HG03520 (cell line): ENCODE data around the gene CHD3.
A peak's percentile ranks its signal among the peaks of the same experiment; 100 is the strongest.
"Not testable (repeated sequence)": the region's sequence is repeated elsewhere in the genome, so short reads cannot be mapped to it uniquely, and the experiment has no call there.

Experiments
- ATAC-seq: cut with Tn5 transposase; IDR thresholded peaks from one replicate; pipeline ENCODE4 v1.9.1; 2021; ENCODE audit warnings: mild to moderate bottlenecking, moderate library complexity; ENCODE audit not compliant: unreplicated experiment

Gene CHD3

GRCh38 chr17:7930841-7931631 is 42.4 kb downstream of the CHD3 start:
- ATAC-seq, result no peak

DNA sequence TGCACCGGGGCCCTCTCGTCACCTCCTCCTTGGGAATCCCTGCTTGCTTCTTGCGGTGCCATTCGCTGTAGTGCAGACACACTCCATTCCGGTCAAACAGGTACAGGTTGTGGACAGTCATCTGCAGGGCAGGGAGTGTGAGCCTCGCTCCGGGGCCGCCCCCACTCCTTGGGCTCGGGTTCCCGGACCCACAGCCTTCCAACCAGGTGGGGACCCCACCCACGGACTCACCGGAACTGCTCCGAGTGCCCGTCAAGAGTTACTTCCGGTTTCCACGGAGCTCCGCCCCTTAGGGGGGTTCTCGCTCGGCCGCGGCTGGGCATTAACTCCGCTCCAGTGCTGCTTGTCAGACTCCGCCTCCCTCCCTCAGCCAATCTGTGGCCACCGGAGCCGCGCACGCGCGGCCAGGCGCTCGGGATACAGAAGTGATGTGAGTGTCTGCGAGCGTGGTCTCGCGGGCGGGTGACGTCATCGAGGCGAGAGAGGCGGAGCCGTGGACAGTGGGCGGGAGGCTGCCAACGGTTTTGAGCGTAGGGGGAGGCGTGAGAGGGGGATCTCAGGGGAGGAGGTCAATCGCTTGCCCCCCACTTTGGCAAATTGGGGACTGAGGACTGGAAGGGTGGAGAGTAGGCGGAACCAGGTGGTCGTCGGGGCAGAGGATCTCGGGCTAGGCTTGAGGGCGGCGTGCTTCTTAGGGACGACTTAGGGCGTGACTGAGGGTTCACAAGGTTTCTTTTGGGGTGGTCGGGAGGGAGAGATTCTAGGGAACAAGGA is 43.3 kb downstream of the CHD3 start, which contains the start of the genes CNTROB and TRAPPC1:
CNTROB (plus strand) TSS at position 498 of the 774 bp plus-strand sequence. CDS start 874 bp downstream, outside the sequence.
TRAPPC1 (minus strand) TSS at position 238 of the 774 bp plus-strand sequence; CDS start at position 121, 117 bp downstream.
- ATAC-seq, result peak; percentile 89

DNA sequence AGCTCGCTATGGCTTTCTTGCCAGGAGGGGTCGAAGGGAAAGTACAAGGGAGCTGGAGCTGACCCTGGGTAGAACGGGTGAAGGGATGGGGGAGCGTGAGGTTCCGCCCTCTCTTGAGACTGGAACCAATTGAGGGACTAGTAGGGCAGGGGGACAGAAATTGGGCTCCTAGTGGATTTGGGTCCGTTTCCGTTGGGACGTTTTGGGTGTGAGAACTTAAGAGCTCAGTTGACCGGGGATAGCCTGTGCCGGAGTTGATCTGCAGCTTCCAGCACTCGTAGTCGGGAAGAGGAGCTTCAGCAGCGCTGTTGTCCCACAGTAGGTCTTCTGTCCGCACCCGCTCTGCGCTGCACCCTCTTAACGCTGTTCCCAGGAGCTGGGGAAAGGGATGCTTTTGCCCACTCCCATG is 43.9 kb downstream of the CHD3 start:
- ATAC-seq, result no peak

DNA sequence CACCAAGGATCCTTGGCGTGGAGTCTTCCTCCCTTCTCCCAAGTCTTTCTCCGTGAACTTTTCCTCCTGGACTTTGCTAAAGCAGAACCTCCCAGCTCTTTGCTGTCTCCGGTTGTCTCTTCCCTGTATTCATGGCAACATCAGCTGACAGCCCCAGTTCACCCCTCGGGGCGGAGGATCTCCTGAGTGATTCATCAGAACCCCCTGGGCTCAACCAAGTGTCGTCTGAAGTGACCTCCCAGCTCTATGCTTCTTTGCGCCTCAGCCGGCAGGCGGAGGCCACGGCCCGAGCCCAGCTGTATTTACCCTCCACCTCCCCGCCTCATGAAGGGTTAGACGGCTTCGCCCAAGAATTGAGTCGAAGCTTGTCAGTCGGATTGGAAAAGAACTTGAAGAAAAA is 44.4 kb downstream of the CHD3 start:
- no peak for ATAC-seq

DNA sequence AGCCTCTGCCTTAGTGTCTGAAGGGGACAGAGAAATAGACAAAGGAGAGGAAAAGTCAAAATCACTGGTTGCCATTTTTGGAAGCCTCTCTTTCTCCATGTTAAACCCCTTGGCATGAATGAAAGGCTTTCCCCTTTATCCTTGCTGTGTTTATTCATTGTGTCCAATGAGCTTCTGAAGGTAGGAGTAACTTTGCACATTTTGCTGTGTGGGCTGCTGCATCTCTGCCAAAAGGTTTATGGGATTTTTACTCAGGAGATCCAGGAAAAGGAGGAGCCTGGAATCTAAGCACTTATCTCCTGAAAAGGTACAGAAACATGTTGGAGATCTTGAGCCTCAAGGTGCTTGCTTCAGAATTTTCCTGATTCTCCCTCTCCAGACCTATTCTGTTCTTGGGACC is 47.3 kb downstream of the CHD3 start:
- ATAC-seq, result no peak

GRCh38 chr17:7940034-7940433 is 51.4 kb downstream of the CHD3 start:
- no peak for ATAC-seq

DNA sequence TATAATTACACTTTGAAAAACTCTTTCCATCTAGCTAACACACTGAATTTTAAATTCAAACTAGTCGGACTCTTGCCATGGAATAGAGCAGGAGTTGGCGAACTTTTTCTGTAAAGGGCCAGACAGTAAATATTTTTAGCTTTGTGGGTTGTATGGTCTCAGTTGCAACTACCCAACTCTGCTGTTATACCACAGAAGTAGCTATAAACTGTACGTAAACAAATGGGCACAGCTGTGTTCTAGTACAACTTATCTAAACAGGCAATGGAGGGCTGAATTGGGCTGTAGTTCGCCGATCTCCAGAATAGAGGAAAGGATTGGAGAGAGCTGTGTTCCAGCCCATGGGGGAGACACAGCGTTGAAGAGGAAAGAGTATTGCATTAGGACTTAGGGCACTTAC is 52.2 kb downstream of the CHD3 start:
- no peak for ATAC-seq

DNA sequence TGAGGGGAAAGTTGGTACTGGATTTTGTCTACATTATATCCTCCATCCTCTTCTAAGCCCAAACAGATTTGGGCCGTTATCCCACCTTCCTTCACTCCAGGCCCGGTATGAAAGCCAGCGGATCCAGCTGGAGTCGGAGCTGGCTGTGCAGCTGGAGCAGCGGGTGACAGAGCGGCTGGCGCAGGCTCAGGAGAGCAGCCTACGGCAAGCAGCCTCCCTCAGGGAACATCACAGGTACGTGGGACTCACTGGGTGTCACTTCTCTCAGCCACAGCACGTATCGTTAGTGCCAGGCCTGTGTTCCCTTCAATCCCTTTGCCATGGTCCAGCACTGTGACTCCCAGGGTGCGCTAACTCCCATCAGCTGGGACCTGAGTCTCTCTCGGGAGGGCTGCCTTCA is 54.7 kb downstream of the CHD3 start:
- ATAC-seq, result no peak

DNA sequence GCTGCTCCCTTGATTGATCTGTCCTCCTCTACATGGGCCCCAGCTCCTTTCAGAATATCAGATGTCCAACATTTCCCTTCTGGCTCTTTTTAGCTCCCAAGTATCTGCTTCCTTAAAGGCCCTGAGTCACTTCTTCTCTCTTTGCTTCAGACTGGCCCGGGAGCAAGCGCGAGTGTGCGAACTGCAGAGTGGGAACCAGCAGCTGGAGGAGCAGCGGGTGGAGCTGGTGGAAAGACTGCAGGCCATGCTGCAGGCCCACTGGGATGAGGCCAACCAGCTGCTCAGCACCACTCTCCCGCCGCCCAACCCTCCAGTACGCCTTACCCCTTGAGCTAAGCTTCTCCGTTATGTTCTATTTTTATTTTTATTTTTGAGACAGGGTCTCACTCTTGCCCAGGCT is 55.7 kb downstream of the CHD3 start:
- no peak for ATAC-seq

GRCh38 chr17:7945651-7946050 is 57.1 kb downstream of the CHD3 start:
- no peak for ATAC-seq

DNA sequence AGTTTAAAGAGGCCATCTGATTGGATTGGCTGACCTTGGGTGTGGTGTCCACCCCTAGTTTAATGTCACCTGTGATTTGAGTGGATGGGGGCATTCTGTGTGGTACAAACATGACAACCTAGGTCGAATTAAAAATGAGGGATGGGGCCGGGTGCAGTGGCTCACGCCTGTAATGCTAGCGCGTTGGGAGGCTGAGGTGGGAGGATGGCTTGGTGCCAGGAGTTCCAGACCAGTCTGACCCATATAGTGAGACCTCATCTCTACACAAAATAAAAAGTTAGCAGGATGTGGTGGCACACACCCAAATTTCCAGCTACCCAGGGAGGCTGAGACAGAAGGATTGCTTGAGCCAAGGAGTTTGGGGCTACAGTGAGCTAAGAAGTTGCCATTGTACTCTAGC is 57.9 kb downstream of the CHD3 start:
- ATAC-seq, result no peak

- ATAC-seq, result no peak
Observed at GRCh38 chr17:7947651-7948050, 59.1 kb downstream of the CHD3 start.

DNA sequence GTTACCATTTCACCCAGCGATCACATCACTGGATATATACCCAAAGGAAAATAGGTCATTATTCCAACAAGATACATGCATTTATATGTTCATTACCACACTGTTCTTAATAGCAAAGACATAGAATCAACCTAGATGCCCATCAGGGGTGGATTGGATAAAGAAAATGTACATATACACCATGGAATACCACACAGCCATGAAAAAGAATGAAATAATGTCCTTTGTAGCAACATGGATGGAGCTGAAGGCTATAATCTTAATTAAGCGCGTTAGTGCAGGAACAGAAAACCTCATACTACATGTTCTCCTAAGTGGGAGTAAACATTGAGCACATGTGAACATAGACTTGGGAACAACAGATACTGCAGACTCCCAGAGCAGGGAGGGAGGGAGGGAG is 62.0 kb downstream of the CHD3 start:
- ATAC-seq, result no peak

DNA sequence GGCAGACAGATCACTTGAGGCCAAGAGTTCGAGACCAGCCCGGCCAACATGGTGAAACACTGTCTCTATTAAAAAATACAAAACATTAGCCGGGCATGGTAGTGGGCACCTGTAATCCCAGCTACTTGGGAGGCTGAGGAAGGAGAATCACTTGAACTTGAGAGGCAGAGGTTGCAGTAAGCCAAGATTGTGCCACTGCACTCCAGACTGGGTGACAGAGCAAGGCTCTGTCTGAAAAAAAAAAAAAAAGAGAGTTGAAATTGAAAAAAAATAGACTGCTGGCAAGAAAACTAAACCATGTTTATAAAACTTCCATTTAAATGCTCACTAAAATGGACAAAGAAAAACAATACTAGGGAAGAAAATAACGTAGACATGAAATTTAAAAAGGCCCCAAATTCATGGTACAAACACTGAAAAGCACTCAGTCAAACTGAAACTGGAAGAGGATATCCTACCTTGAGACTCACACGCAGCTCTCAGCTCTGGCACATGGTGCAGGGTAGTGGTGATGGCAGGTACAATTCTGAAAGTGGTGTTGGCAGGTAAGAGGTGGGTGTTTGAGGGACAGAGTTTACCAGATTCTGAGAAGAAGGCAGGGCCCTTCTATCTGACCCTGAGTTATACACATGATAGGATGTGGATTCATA is 62.7 kb downstream of the CHD3 start:
- ATAC-seq, result no peak

- ATAC-seq, result not testable (repeated sequence)
Observed at GRCh38 chr17:7953266-7953665, 64.7 kb downstream of the CHD3 start.

GRCh38 chr17:7955414-7956227 is 67.0 kb downstream of the CHD3 start:
- ATAC-seq, result no peak

- no peak for ATAC-seq
Observed at GRCh38 chr17:7956228-7956965, 67.8 kb downstream of the CHD3 start.

GRCh38 chr17:7959503-7960253 is 71.1 kb downstream of the CHD3 start:
- no peak for ATAC-seq

GRCh38 chr17:7961421-7961820 is 72.8 kb downstream of the CHD3 start:
- ATAC-seq, result no peak
